Measurements from ENCODE around the gene THEM5.

GRCh38 chr1:151864411-151864810 is 10.9 kb upstream of the THEM5 start:
- TF ChIP-seq EZH2 (IDR thresholded peaks at IDR 0.05; ENCODE audit: borderline replicate concordance, low read length) (no peak), CTCF (conservative IDR thresholded peaks at IDR 0.05 in 1 of 2, IDR thresholded peaks at IDR 0.05 in 1 of 2; ENCODE audit: extremely low read depth in 1 of 2, insufficient read depth in 1 of 2, low read depth in 1 of 2, low read length in 2 of 2) (no peak)

Measured in mammary epithelial cell (primary cell).